COLO829 (cell line): Measurements from ENCODE around the gene UGP2.
"Not testable (repeated sequence)": the region's sequence is repeated elsewhere in the genome, so short reads cannot be mapped to it uniquely, and the experiment has no call there.

ENCODE experiments used
- DNase-seq: peaks from one replicate; pipeline ENCODE4 v3.0.0; 2012; ENCODE audit warnings: low spot score

Gene UGP2

DNA sequence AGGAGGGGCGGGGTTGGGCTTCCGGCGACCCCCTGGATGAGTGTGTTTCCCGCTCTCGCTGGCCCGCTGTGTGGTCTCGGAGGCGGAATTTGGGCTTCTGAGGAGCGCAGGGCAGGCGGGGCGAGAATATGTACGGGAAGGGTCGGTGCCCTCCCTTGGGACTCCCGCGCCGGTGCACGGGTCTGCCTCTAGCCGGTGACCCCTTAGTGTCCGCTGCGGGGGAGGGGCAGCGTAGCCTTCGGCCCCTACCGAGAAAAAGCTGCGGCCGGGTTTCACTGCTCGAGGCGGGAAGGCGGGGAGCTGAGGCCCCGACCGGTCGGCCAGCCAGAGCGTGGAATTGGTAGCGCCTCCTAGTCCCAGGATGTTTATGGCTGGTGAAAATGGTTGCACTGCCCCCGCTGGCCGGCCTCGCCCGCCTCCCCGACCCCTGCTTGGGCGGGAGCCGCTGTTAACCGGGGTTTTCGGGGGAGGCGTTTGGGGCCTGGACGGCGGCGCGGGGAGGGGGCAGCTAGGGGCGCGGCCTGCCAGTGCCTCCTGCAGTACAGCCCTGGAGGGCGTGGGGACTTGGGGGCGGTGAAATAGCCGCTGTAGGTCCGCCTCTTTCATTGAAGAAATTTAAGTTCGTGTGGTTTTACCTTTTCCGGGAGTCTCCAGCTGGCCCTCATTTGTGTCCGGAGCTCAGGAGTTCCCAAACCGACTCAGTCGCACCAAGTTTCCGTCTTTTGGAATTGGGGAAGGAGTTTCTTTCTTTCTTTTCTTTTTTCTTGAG lies at the start of gene UGP2:
Gene UGP2, plus strand, starts transcription at position 643 of the 769 bp plus-strand sequence. CDS start 290 bp downstream, outside the sequence.
- DNase-seq = peak; percentile 63

DNA sequence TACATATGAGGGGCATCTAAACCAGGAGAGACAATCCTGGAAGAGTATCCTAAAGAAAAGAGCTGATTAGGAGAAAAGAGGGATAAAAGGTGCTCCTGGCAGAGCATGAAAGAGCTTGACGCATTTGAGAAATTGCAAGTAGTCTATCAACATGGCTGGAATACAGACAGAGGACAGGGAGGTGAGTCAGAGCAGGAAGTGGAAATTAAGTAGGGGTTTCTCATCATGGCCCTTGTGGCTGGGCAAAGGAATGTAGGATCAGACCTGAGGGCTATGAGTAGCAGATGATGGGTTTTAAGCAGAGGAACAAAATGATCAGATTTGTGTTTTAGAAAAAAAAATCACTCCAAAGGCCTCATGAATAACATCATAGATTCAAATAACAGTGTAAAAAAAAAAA lies 49.2 kb upstream of the UGP2 start:
- DNase-seq = peak; percentile 46

DNA sequence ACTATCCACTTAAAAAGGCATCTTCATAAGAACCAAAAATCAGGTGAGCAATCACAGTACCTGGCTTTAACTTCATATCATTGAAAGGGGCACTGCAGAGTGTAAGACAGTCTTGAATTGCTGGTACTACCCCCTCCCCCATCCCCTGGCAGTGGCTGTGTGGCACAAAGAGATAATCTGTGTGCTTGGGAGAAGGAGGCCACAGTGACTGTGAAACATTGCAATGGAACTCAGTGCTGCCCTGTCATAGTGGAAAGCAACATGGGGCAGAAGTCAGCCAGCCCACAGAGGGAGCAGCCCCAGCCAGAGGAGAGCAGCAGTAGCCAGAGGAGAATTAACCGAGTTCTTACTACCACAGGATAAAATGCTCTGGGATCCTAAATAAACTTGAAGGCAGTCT lies 45.3 kb upstream of the UGP2 start:
- DNase-seq = no peak

DNA sequence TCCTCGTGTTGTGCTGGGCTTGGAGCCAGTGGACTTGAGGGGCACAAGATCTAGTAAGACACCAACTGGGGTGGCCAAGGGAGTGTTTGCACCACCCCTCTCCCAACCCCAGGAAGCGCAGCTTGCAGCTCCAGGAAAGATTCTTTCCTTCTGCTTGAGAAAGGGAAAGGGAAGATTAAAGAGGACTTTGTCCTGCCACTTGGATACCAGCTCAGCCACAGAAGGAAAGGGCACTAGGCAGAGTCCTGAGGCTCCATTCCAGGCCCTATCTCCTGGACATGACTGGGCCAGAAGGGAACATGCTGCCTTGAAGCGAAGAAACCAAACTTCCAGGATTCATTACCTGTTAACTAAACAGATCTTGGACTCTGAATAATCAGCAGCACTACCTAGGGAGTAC lies 44.9 kb upstream of the UGP2 start:
- no peak for DNase-seq

DNA sequence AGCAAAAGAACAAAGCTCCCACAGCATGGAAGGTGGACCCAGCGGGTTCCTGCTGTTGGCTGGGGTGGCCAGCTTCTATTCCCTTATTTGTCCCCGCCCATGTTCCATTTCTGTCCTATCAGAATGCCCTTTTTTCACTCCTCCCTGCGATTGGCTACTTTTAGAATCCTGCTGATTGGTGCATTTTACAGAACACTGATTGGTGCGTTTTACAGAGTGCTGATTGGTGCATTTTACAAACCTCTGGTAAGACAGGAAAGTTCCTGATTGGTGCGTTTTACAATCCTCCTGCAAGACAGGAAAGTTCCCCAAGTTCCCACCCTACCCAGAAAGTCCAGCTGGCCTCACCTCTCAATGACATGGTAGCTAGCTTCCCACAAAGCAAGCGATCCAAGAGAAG lies 40.2 kb upstream of the UGP2 start:
- no peak for DNase-seq

DNA sequence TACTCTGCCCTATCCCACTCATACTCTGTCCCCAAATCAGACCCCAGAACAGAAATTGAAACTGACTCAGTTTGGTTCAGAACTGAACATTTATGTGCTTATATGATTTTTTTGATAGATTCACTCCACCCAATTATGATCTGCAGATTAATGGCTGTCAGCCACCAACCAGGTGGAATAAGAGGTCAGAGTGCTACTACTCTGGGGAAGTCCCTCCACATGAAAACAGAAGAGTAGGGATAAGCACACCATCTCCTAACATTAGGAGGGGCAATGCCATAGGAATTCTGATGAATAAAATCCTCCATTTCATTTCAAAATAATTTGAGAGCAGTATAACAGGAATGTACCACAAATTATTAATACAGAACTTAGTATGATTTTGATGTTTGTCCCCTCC lies 36.3 kb upstream of the UGP2 start:
- DNase-seq = no peak

DNA sequence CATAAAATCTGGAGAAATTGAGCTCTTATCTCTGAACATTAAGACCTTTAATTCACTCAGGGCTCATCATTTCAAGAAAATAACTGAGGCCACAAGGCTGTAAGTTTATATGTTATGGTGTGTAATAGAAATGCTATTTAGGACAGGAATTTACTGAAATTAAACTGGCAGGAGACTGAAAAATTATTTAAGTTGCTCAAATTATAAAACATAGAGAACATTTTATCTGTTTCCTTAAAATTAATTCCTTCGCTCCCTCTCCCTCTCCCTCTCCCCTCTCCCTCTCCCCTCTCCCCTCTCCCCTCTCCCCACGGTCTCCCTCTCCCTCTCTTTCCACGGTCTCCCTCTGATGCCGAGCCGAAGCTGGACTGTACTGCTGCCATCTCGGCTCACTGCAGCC lies 33.7 kb upstream of the UGP2 start:
- DNase-seq = not testable (repeated sequence)

DNA sequence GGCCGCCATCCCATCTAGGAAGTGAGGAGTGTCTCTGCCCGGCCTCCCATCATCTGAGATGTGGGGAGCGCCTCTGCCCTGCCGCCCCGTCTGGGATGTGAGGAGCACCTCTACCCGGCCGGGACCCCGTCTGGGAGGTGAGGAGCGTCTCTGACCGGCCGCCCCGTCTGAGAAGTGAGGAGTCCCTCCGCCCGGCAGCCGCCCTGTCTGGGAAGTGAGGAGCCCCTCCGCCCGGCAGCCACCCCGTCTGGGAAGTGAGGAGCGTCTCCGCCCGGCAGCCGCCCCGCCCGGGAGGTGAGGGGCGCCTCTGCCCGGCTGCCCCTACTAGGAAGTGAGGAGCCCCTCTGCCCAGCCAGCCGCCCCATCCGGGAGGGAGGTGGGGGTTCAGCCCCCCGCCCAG lies 32.8 kb upstream of the UGP2 start:
- not testable (repeated sequence) for DNase-seq

DNA sequence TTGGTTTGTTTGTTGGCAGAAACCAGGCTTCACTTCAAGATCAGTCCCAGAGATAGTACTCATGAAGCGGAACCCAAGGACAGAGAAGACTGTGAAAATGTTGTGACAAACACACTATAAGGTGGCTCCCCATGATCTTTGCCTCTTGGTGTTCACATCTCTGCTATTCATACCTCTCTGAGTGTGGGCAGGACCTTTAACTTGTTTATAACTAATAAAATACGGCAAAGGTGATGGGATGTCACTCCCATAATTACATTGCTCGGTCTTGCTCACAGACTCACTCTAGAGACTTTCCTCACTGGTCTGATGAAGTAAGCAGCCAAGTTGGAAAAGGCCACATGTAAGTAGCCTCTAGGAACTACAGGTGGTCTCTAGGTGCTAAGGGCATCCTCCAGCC lies 30.6 kb upstream of the UGP2 start:
- no peak for DNase-seq

DNA sequence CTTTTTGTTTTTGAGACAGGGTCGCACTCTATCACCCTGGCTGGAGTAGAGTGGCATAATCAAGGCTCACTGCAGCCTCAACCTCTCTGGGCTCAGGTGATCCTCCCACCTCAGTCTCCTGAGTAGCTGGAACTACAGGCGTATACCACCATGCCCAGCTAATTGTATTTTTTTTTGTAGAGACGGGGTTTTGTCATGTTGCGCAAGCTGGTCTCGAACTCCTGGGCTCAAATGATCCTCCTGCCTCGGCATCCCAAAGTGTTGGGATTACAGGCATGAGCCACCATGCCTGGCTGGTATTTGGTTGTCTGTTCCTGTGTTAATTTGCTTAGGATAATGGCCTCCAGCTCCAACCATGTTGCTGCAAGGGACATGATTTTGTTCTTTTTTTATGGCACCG lies 29.8 kb upstream of the UGP2 start:
- not testable (repeated sequence) for DNase-seq

DNA sequence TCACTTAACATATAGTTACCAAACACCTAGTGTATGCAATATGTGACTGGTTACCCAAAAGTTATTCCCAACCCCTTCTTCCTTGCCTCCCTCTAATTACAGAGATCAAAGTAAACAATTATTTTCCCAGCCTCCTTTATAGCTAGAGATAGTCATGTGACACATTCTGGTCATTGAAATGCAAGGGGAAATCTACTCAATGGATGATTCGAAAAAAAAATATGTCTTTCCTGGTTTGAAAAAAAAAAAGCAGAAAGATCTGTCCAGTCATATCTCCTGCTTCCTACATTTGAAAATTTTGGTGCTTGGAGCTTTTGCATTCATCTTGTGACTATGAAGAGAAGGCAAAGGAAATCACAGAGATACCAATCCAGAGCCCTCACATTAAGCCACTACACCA lies 27.6 kb upstream of the UGP2 start:
- DNase-seq = no peak

DNA sequence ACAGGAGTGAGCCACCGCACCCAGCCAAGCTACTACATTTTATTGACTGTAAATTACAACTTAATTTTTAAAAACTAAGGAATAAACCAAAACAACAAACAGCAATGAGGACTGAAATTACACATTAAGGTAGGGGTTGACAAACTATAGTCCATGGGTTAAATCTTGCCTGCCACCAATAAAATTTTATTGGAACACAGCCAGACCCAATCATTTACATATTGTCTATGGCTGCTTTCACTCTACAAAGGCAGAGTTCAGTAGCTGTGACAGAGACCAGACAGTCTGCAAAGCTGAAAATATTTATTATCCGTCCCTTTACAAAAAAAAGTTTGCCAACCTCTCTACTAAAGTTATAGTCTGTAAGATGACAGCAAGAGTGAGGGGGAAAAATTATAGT lies 24.3 kb upstream of the UGP2 start:
- DNase-seq = no peak

DNA sequence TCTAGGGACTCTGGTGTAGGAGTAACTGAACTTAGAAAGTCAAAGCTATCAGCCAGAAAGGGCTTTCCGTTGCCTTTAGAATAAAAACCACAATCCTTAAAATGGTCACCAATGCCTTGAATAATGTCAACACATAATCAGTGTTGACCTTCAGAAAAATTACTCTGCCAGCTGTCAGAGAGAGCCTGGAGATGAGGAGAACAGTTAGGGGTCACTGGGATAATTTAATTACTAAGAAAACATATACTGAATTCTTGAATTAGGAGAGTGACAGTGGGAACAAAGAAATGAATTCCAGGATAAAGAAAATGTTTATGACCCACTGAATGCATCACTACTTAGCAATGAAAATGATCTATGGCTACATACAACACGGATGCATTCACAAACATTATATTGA lies 23.4 kb upstream of the UGP2 start:
- DNase-seq = no peak

DNA sequence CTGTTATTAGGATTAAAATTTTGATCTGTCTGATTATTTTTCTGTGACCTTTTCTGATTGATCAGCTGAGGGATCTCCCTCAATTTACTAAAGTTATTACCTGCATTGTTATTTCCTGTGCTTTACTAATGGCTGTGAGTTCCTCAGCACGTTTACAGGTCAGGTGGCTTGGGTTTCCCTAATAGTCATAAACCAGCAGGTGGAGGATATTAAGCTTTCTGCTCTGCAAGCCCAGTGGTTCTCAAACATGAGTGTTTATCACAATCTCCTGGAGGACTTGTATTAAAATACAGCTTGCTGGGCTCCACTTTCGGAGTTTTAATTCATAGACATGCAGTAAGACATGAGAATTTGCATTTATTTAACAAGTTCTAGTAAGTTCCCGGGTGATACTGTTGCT lies 22.4 kb upstream of the UGP2 start:
- DNase-seq = no peak

DNA sequence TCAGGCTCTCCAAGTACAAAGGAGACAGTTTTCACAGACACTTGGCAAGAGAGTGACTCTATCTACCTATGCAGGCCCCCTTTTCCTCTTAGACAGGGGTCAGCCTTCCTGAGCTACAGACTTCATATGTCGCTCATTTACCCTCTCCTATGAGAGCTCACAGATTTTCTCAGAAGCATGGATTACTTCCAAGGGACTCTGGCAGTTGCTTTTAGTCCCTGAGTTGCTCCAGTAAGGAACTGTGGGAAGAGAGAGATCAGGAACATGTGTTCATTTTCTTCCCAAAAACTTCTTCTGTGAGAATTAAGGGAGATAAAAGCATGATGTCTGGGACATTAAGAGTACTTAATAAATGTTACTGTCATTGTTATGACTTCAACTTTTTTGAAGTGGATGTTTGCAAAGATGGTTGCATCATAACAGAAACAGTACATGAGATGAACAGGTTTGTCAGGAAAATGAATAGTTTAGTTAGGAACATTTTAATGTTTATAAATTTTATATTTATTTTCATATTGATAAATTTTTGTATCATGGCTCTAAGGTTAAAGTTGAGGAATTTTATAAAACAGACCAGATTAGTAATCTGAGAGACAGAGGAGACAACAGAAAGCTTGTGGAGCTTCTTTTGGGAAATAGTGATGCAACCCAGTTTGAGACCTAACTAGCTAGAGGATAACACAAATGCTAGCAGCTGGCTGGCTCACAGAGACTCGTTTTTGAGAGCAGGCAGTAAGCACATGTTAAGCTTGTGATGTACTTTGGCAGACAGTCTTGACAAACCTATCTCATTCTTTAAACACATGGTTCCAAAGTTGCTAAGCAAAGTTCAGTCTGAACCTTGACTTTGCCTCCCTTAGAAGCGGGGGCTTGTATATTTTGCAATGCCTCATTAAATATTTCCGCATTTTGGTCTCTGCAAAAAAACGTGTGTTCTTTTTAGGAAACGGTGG lies 21.7 kb upstream of the UGP2 start:
- DNase-seq = no peak

DNA sequence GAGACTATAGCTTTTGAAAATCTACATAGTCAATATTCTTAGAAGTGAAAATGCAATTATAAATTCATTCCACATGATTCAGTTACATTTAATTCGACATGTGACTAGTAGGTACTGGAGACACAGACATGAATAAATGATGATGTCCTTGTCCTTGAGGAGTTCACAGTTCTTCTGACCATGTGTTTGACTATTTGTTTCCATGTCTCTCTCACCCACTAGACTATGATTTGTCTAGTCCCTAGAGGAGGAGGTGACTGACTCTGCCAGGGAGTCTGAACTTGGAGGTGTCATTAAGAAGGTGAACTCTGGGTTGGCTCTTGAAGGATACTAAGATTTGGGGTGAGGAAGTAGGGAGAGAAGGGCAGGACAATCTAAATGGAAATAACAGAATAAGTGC lies 20.7 kb upstream of the UGP2 start:
- DNase-seq = no peak

DNA sequence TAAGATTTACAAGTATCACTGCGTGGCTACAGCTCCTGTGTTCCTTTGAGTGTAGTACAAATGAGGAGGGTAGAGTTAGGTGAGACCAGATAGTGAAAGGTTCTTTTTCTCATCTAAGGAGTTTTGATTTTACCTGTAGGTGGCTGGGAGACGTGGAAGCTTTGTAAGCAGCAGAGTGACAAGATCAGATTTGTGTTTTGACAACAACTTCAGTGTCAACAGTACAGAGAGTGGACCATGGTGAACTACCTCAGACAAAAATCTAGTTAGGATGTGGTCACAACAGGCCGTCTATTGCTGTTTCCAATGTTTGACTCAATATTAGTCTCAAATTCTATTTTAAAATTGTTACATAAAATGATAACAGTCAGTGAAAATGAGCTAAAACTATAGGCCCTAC lies 20.3 kb upstream of the UGP2 start:
- no peak for DNase-seq

DNA sequence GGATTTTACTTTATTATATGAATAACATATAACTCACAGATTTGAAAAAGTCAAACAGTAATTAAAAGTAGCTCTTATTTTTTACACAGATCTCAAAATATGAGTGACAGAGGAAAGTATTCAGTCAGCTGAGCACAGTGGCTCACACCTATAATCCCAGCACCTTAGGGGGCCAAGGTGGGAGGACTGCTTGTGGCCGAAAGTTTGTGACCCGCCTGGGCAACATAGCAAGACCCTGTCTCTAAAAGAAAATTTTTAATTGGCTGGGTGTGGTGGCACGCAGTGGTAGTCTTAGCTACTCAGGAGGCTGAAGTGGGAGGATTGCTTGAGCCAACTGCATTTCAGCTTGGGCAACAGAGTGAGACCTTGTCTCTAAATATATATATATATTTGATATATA lies 19.2 kb upstream of the UGP2 start:
- no peak for DNase-seq

DNA sequence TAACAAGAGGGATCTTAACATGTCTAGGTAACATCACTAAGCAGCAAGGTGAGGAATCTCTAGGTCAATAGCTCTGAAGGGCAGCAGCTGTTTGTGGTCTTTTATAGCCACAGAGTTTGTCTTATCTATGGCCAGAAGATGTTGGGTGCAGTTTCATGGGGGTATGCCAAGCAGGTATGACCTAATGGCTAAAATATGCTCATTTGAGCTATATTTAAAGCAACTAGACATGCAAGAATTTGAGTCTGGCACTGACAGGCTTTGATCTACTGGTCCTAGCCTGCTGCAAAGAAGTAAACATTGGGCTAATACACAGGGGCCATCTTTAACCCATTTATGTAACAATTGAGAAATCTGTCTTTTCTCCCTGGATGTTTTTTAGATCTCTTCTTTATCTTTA lies 13.9 kb upstream of the UGP2 start:
- no peak for DNase-seq

DNA sequence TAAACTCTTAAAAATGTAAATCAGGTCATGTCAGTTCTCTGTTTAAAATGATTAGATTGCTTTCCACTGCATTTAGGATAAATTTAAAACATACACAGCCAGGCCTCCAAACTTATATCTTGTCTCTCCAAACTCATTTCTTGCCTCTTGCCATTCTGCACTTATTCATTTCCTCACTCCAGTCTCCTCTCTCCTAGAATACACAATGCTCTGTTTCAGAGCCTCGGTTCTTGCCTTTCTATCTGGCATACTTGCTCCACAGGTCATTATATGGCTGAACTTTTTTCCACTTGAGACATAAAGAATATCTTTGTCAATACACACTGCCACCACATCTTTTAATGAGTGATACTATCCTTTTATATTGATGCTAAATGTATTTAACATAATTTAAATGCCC lies 10.5 kb upstream of the UGP2 start:
- no peak for DNase-seq

DNA sequence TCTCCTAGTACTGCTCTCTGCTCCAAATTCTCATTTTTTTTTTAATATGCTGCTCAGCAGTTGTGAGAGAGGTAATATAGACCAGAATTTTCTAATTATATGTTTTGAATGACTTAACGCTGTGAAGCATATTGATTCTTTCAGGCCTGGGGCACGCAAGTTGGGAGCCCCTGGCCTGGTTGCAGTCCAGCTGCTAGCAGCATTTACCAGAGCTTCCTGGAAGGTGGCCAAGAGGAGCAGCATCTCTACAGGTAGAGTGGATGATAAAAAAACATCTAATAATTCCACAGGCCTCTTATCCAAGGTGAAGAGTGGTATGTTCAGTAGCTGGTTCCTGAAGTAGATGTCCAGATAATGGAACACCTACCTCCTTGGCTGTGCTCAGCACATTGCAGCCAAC lies 7.3 kb upstream of the UGP2 start:
- no peak for DNase-seq

DNA sequence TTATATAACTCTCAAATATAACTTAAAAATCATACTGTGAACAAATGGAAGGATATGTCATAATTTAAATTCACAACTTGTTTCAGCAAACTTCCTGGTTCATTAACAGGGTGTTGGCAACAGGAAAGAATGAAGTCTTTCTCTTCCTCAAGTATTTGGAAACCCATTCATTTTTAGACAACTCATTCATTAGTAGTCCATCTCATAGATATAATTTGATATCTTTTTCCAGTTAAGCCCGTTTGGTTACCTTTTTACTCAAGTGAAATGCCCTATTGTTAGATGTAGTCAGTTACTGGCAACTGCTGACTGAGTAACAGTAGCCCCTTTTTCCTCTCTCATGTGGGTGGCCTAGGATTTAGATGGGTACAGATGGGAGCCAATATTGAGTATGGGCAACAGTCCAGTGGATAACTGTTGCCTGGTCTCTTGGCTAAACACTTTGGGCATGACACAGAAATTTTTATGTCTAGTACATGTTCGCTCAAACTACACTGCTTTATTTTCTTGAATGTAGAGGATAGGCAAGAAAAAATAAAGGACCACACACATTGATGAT lies 4.6 kb upstream of the UGP2 start:
- DNase-seq = peak; percentile 64
